Measurements from ENCODE around the gene TMEM185B. TPM values are rescaled to one million over a fixed set of nuclear protein-coding genes. Genes with fewer than 3 reads are reported as not detected.

Gene TMEM185B
- total and polyA plus RNA-seq, 2 donors (not counting 1 experiment from before 2014, with no cell fraction given) = 25.9 to 28.8 TPM

DNA sequence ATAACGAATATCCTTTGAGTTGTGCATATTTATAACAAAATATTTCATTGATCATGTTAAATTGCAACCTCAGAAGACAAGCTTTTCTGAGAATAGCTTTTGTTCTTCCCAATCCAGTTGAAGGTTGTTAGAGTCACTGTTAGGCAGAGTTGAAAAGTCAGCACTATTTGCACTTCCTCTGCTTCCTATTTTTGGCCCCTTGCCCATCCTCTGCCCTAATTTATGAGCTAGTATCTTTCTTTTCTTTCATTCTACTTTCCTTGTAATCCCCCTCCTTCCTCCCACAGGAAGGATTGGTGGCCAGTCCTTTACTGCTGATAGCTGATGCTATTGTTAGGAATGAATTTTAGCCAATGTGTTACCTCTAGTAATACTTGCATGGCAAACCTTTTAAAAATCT, 34.3 kb upstream of the TMEM185B start:
- no peaks in the 10 kb centered on the region for H3K36me3 ChIP-seq (ENCODE audit: control insufficient read depth, insufficient read depth, low read length)
- H3K4me2 ChIP-seq (ENCODE audit: extremely low read depth, insufficient read depth, low read length) = no peak overlapping the region
- no peak overlapping the region for H3K9ac ChIP-seq (ENCODE audit: insufficient read depth, low read length)
- peaks cover 75% of the 10 kb centered on the region for H3K79me2 ChIP-seq (ENCODE audit: control insufficient read depth, insufficient read depth, low read length)
- no peaks in the 10 kb centered on the region for H3K9me3 ChIP-seq (ENCODE audit: control insufficient read depth, insufficient read depth, low read depth, low read length)
- H3K27me3 ChIP-seq (ENCODE audit: control insufficient read depth, insufficient read depth, low read length) = no peaks in the 10 kb centered on the region
- H3K4me3 ChIP-seq (replicated peaks in 1 of 4; ENCODE audit: control extremely low read depth in 1 of 4, insufficient read depth in 1 of 4, low read depth in 3 of 4, low read length in 4 of 4) = no peak overlapping the region
- DNase-seq (ENCODE audit: low read depth in 2 of 2) = no peak
- no peak for TF ChIP-seq EZH2 (IDR thresholded peaks at IDR 0.05; ENCODE audit: low read length, missing control alignments)
- TF ChIP-seq, protein P1, sequence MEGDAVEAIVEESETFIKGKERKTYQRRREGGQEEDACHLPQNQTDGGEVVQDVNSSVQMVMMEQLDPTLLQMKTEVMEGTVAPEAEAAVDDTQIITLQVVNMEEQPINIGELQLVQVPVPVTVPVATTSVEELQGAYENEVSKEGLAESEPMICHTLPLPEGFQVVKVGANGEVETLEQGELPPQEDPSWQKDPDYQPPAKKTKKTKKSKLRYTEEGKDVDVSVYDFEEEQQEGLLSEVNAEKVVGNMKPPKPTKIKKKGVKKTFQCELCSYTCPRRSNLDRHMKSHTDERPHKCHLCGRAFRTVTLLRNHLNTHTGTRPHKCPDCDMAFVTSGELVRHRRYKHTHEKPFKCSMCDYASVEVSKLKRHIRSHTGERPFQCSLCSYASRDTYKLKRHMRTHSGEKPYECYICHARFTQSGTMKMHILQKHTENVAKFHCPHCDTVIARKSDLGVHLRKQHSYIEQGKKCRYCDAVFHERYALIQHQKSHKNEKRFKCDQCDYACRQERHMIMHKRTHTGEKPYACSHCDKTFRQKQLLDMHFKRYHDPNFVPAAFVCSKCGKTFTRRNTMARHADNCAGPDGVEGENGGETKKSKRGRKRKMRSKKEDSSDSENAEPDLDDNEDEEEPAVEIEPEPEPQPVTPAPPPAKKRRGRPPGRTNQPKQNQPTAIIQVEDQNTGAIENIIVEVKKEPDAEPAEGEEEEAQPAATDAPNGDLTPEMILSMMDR (conservative IDR thresholded peaks at IDR 0.05 in 1 of 2, IDR thresholded peaks at IDR 0.05 in 1 of 2; ENCODE audit: low read depth in 1 of 2, low read length in 2 of 2) = no peak
- no peak overlapping the region for H3K27ac ChIP-seq (ENCODE audit: insufficient read depth, low read length)
- no peaks in the 10 kb centered on the region for H3K4me1 ChIP-seq (ENCODE audit: control insufficient read depth, extremely low read depth, insufficient read depth, low read length)
- no peaks in the 10 kb centered on the region for H4K20me1 ChIP-seq (ENCODE audit: control insufficient read depth, extremely low read depth, insufficient read depth, low read length)
- H2AFZ ChIP-seq (ENCODE audit: low read length) = no peak overlapping the region

DNA sequence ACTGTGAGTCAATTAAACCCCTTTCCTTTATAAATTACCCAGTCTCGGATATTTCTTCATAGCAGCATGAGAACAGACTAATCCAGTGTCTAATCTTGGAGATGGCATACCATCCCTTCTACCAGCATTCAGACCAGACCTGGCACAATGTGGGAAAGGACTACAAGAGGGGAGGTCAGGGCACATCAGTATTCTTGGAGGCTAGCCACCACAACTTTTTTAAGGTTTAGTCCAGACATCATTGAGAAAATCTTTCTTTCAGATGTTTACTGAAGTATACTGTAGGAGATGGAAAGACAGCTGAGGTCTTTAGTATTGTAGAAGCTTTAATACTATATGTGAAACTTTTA, 33.4 kb upstream of the TMEM185B start:
- H3K36me3 ChIP-seq (ENCODE audit: control insufficient read depth, insufficient read depth, low read length) = no peaks in the 10 kb centered on the region
- H3K9ac ChIP-seq (ENCODE audit: insufficient read depth, low read length) = no peak overlapping the region
- H3K27me3 ChIP-seq (ENCODE audit: control insufficient read depth, insufficient read depth, low read length) = no peaks in the 10 kb centered on the region
- H3K4me1 ChIP-seq (ENCODE audit: control insufficient read depth, extremely low read depth, insufficient read depth, low read length) = no peaks in the 10 kb centered on the region
- no peak overlapping the region for H3K4me3 ChIP-seq (replicated peaks in 1 of 4; ENCODE audit: control extremely low read depth in 1 of 4, insufficient read depth in 1 of 4, low read depth in 3 of 4, low read length in 4 of 4)
- no peak overlapping the region for H2AFZ ChIP-seq (ENCODE audit: low read length)
- H3K9me3 ChIP-seq (ENCODE audit: control insufficient read depth, insufficient read depth, low read depth, low read length) = no peaks in the 10 kb centered on the region
- no peaks in the 10 kb centered on the region for H4K20me1 ChIP-seq (ENCODE audit: control insufficient read depth, extremely low read depth, insufficient read depth, low read length)
- H3K27ac ChIP-seq (ENCODE audit: insufficient read depth, low read length) = no peak overlapping the region
- H3K4me2 ChIP-seq (ENCODE audit: extremely low read depth, insufficient read depth, low read length) = no peak overlapping the region
- H3K79me2 ChIP-seq (ENCODE audit: control insufficient read depth, insufficient read depth, low read length) = peaks cover 66% of the 10 kb centered on the region
- DNase-seq (ENCODE audit: low read depth in 2 of 2) = no peak
- TF ChIP-seq, protein P1 (conservative IDR thresholded peaks at IDR 0.05 in 1 of 2, IDR thresholded peaks at IDR 0.05 in 1 of 2; ENCODE audit: low read depth in 1 of 2, low read length in 2 of 2) = no peak
- no peak for TF ChIP-seq EZH2 (IDR thresholded peaks at IDR 0.05; ENCODE audit: low read length, missing control alignments)

DNA sequence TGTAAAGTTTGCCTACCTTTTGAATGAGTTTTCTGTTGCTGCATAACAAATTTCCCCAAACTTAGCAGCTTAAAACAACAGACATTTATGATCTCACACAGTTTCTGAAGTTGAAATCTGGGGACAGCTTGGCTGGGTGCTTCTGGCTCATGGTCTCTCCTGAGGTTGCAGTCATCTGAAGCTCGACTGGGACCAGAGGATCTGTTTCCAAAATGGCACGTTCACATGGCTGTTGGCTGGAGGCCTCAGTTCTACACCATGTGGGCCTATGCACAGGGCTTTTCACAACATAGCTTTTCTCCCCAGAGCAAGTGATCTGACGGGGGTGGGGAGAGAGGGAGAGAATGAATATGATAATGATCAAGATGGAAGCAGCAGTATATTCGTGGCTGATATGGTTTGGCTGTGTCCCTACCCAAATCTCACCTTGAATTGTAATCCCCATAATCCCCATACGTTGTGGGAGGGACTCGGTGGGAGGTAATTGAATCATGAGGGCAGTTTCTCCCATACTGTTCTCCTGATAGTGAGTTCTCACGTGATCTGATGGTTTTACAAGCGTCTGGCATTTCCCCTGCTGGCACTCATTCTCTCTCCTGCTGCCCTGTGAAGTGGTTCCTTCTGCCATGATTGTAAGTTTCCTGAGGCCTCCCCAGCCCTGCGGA, 32.9 kb upstream of the TMEM185B start:
- no peaks in the 10 kb centered on the region for H4K20me1 ChIP-seq (ENCODE audit: control insufficient read depth, extremely low read depth, insufficient read depth, low read length)

More for the DNA sequence above, 32.9 kb upstream of the TMEM185B start:
- H3K79me2 ChIP-seq (ENCODE audit: control insufficient read depth, insufficient read depth, low read length) = peaks cover 61% of the 10 kb centered on the region
- H3K9me3 ChIP-seq (ENCODE audit: control insufficient read depth, insufficient read depth, low read depth, low read length) = no peaks in the 10 kb centered on the region
- no peak overlapping the region for H2AFZ ChIP-seq (ENCODE audit: low read length)
- H3K4me2 ChIP-seq (ENCODE audit: extremely low read depth, insufficient read depth, low read length) = no peak overlapping the region
- no peaks in the 10 kb centered on the region for H3K27me3 ChIP-seq (ENCODE audit: control insufficient read depth, insufficient read depth, low read length)
- no peak overlapping the region for H3K4me3 ChIP-seq (replicated peaks in 1 of 4; ENCODE audit: control extremely low read depth in 1 of 4, insufficient read depth in 1 of 4, low read depth in 3 of 4, low read length in 4 of 4)
- H3K9ac ChIP-seq (ENCODE audit: insufficient read depth, low read length) = no peak overlapping the region
- no peak for DNase-seq (ENCODE audit: low read depth in 2 of 2)
- no peaks in the 10 kb centered on the region for H3K36me3 ChIP-seq (ENCODE audit: control insufficient read depth, insufficient read depth, low read length)
- no peaks in the 10 kb centered on the region for H3K4me1 ChIP-seq (ENCODE audit: control insufficient read depth, extremely low read depth, insufficient read depth, low read length)
- H3K27ac ChIP-seq (ENCODE audit: insufficient read depth, low read length) = no peak overlapping the region
- no peak for TF ChIP-seq EZH2 (IDR thresholded peaks at IDR 0.05; ENCODE audit: low read length, missing control alignments)
- TF ChIP-seq, protein P1 (conservative IDR thresholded peaks at IDR 0.05 in 1 of 2, IDR thresholded peaks at IDR 0.05 in 1 of 2; ENCODE audit: low read depth in 1 of 2, low read length in 2 of 2) = no peak

All from fibroblast of lung (primary cell).